Ureter (tissue), 1 donor: Measurements from ENCODE around the gene DKKL1. TPM values are rescaled to one million over a fixed set of nuclear protein-coding genes. Genes with fewer than 3 reads are reported as not detected.

Experiments used
- DNase-seq: peaks from one replicate; pipeline ENCODE4 v3.0.0-alpha.2; 2020; ENCODE audit warnings: low spot score
- total RNA-seq: library from RNA; stranded (reverse); gene quantifications from one replicate; pipeline ENCODE4 v1.2.4, GENCODE V29; 2023
- donor health status: DM: yes; HTN: yes; CAD: no.

DKKL1 gene
- total RNA-seq, 1 donor from 2014 or later = 0.62 TPM

DNA sequence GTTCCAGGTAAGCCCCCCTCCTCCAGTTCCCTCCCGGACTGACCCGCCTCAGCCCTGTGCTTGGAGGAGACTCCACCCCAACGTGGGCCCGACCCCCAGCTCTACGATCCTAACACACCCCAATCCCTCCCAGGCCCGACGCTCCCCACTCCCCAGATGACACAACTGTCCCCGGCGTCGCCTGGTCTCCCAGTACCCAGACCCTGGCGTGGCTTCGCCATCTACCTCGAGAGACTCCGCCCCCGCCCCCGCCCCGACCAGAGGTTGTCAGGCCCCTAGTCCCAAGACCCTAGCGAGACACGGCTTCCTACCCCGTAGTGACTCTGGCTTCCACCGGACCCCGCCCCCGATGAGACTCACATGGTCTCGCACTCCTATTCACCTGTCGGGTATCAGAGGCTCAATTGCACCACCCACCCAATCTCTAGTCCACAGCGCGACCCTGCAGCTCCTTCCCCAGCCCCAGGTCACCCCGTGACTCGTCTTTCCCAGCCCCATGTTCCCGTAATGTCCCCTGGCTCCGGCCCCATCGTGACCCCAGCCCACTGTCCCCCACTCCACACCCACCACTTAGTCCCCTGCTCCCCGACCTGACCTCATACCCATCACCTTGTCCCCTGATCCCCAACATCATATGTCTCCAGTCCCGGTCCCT, 25.5 kb upstream of the DKKL1 start:
- no peak for DNase-seq

DNA sequence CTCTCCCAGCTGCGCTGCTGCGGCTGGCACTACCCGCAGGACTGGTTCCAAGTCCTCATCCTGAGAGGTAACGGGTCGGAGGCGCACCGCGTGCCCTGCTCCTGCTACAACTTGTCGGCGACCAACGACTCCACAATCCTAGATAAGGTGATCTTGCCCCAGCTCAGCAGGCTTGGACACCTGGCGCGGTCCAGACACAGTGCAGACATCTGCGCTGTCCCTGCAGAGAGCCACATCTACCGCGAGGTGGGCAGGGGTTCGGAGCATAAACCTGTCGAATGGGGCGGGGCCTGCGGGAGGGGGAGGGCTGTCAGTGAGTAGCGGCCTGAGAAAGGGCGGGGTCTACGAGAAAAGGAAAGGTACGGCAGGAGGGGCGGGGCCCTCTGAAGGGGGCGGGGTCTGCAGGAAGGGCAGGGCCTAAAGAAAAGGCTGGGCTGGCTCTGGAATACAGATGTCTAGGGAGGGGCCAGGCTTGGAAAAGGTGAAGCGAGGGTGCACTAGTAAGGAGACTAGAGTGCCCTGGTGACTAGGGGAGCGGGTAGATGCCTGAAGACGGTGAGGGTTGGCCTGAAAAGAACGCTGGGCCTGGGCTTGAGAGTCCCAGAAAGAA, 24.9 kb upstream of the DKKL1 start:
- DNase-seq = peak; percentile 90

DNA sequence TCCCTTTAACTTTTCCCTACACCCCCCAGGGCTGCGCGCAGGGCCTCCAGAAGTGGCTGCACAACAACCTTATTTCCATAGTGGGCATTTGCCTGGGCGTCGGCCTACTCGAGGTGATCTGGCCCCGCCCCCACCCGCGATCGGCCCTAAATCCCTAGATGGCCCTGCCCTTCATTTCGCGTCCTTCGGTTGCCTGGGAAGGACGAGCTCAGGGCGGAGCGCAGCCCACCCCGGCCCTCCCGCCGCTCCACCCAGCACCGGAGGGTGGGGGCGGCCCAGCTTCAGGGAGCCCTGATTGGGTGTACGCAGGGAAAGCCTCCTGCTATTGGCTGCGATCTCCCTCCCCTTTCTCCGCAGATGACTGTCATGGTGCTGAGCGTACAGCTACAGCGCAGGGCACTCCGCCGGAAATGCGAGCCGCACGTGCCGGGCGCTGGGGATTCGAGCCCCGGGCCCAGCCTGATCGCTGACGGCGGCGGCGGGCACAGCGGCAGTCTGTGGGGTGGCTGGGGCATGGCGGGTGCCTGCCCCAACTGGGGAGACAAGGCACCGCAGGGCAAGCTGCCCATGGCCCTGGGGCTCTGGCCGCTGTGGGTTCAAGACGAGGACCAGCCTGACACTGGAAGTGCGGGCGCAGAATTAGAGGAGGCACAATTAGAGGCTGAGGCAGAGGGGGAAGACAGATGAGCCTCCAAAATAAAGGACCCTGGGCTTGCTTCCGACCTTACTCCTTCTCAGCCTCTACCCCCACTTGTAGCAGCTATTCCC, 24.2 kb upstream of the DKKL1 start:
- peak; percentile 90 for DNase-seq

DNA sequence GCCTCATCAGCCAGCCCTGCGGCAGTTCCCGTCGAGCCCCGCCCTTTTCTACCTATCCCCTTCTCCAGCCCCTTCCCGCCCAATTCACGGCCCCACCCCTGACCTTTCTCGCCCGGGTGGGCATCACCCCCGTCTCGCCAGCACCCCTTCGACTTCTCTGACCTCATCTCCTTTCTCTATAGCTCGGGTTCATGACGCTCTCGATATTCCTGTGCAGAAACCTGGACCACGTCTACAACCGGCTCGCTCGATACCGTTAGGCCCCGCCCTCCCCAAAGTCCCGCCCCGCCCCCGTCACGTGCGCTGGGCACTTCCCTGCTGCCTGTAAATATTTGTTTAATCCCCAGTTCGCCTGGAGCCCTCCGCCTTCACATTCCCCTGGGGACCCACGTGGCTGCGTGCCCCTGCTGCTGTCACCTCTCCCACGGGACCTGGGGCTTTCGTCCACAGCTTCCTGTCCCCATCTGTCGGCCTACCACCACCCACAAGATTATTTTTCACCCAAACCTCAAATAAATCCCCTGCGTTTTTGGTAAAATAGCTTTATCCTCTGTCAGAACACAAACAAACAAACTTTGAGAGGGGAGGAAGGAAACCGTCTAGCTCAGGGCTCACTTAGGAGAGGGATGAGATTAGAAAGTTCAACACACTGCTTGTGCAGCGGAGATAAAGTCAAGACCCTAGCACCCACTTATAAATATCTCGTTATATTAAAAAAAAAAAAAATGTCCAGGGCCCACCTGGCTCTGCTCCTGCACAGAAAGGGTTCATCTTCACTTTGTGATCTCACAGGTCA, 23.4 kb upstream of the DKKL1 start:
- DNase-seq = peak; percentile 81

DNA sequence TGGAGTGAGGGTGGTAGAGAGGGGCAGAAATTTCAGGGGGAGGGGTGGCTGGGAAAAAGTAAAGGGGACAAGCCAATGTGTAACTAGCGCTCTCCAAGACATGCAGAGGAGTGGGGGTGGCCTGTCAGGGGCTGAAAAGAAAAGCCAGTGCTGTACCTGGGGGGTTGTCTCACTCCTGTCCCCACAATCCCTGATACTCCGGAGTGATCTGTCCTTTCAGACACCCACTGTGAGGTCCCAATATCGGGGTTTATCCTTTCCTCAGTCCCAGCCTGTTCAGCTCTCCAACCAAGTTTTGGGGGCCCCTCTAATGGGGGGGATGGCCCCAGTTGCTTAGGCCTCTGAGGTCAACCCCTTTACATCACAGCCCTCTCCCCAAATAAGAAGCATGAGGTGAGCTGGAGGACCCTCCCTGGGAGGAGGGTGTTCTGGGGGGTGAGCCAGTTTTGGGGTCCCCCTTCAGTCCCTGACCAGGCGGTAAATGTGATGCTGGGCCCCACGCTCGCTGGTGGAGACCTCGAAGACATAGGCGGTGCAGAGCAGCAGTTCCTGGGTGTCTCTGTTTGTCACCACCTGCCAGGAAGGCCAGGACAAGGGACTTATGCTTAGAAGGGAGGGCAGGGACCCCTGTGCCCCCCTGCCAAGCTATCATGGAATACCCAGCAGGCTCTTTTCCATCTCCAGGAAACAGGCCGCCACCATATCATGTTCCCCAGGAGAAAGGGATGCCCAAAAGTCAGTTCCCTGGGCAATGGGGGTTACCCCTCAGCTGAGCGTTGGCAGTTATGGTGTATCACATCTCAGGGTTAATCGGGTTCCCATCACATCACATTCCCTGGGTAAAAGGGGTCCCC, 22.6 kb upstream of the DKKL1 start:
- no peak for DNase-seq

DNA sequence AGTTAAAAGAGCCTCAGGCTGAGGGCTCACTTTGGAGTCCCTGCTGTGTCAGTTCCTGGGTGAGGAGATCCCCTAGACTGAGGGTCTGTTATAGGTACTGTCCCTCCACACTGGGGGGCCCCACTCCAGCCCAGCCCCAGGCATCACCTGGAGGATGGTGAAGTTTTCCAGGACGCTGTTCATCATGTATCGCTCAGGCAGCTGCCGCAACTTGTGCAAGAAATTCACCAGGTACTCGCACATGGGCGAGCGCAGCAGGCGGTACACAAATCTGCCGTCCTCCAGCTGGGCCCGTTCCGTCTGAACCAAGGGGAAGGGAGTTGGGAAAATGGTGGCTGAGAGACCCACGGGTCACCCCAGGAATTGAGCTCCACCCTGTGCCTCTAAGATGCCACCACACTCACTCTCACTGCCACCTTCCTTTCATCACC, 21.4 kb upstream of the DKKL1 start:
- no peak for DNase-seq

DNA sequence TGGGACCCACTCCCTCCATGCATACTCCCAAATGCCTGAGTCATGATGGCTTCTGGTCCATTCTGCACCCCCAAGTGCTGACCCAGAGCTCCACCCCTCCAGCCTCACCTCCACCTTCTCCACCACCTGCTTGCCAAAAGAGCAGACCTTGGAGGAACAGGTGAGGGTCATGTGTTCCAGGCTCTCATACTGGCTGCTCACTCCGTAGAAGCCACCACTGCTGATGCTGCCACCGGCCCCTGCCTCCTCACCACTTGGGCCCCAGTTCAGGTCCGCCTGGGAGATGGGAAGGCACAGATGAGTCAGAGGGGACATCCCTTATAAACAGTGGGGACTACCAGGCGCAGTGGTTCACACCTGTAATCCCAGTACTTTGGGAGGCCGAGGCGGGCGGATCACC, 20.6 kb upstream of the DKKL1 start:
- DNase-seq = no peak

DNA sequence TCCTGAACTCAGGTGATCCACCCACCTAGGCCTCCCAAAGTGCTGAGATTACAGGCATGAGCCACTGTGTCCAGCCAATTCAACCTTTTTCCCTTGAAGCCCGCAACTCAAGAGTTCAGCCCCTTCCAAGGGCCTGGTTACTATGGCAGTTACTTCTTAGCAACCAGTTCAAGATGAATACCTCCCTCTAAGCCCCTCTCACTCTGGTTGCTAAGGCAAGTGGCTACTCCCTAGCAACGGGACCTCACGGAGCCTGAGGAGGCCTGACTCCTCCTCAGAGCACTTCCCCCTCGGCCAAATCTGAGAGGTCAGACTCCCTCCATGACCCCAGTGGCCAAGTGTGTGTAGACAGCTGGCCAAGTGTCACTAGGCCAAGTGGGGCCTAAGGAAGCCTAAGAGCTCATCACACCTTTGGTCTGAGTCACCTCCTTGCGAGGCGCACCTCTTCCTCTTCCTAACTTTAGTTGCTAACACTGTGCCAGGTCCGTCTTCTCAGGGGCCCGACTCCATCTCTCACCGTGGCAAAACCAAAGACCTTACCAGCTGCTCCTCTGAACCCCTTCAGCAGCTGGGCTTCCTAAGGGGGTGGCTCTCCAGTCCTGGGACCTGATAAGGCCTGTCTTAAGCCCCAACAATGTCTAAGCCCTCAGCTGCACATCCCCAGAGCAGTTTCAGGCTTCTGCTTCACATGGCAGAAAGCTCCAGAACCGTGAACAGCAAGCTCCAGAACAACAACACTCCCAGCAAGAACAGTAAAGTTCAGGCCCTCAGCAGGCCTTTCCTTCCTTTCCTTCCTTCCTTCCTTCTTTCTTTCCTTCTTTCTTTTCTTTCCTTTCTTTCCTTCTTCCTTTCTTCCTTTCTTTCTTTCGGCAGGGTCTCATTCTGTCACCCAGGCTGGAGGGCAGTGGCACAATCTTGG, 18.9 kb upstream of the DKKL1 start:
- no peak for DNase-seq

DNA sequence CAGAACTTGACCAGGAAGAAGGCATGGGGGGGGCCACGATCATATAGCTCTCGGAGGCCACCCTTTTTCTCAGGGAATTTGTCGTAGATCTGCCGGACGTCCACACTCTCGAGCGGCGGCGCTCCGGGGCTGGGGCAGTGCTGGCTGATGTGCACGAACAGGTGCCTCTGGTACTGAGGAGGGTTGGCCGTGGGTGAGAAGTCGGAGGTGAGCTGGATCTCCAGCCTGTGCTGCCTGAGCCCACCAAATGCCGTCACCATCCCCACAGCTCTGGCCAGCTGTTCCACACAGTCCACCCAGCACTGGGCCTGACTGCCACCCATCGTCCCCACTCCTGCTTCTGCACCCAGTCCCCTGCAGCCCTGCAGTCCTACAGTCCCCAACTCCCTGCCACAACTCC, 16.5 kb upstream of the DKKL1 start:
- no peak for DNase-seq

DNA sequence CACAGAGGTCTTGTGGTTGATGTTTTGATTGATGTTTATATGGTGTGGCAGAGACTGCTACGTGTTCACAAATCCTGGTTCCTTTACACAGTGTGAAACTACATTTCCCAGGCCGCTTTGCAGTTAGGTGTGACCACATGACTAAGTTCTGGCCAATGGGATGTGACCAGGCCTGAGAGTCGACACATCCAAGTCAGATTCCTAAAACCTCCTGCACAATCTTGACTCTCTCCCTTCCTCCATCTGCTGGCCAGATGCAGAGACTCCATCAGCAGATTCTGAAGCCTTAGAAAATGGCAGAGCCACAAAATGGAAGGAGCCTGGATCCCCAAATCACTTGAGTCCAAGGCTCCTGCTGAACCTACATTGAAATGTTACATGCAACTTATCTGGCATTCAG, 15.8 kb upstream of the DKKL1 start:
- DNase-seq = no peak

DNA sequence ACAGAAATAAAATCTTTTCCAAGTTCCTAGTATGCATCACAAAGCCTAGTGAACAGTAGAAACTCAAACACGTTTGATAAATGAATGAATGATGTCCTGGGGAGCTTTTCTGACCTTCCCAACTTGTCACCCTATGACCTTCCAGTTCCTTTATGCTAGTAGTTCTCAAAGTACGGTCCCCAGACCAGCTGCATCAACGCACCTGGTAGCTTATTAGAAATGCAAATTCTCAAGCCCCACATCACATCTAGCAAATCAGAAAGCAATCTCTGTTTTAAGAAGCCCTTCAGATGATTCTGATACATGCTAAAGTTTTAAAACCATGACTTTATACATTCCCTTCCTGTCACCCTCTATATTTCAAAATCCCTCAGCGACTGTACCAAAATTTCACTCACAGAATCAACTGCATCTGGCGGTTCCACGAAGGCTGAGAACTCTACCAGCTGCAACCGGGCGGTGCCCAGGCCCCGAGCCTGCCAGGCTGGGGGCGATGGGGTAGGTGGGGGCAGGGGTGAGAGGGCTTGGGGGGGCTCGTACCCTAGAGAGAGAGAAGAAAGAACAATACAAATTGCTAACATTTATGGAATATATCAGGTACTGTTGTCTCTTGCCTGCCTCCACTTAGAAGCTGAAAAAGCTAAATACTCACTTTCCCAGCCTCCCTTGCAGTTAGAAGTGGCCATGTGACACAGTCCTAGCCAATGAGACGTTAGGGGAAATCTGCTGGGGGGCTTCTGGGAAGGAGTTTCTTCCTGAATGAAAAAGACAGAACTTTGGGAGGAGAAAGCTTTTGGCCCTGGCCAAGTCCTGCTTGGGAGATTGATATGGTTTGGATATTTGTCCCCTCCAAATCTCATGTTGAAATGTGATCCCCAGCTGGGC, 15.1 kb upstream of the DKKL1 start:
- no peak for DNase-seq

DNA sequence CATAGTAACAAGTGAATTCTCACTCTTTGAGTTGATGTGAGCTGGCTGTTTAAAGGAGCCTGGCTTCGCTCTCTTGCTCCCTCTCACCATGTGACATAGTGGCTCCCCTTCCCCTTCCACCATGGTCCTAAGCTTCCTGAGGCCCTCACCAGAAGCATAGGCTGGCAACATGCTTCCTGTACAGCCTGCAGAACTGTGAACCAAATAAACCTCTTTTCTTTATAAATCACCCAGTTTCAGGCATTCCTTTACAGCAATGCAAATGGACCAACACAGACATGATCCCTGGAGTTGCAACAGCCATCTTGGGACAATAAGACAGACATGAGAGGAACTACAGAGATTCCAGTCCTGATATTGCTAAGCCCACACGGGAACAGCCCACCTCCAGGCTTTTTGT, 14.1 kb upstream of the DKKL1 start:
- no peak for DNase-seq

DNA sequence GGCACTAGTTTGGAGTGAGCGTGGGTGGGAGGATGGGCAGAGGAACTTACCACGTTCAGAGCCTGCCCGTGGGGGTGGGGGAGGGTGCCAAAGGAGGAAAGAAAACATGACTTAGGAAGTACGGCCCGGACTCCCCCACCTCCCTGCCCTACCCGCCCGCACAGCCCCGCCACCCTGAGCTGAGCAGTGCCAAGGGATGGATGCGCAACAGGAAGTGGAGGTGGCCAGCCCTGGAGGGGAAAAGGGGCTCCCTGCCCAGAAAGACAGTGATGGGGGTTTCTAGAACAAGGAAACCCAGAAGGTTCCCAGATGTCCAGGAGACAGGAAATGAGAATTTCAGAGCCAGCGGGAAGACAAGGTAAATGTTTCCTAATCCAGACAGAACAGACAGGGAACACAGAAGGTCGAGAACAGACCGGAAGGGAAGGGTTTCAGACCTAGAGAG, 7.7 kb upstream of the DKKL1 start:
- DNase-seq = no peak

DNA sequence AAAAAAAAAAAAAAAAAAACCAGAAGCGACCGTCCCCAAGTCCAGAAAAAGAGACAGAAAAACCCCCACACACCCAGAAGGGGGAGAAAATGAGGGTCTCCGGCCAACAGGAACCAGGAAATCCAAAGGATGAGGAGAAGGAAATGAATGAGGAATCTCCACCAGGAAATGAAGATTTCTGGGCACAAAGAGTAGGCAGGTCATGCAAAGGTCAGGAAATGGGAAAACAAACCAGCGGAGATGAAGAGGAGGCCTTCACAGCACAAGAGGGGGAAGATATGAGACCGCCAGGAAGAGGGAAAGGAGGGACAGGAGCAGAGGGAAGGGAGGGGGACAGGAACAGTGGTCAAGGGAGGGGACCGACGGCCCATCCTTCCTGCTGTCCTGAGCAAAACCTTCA, 7.3 kb upstream of the DKKL1 start:
- DNase-seq = no peak

DNA sequence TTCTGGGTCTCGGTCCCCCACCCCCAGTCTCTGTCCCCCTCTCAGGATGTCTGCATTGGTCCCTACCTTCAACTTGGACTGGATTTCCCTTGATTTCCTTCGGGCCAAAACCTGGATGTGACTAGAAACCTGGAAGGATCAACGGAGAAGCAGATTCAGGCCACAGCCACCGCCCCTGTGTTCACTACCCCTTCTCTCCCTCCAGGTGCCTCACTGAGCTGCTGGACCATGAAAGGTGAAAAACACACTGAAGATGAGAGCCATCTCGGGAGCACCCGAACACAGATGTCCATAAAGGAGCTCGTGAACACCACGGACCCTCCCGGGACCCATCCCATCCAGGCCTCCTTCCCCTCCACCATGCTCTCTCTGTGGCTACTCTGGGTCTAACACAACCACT, 6.5 kb upstream of the DKKL1 start:
- no peak for DNase-seq

DNA sequence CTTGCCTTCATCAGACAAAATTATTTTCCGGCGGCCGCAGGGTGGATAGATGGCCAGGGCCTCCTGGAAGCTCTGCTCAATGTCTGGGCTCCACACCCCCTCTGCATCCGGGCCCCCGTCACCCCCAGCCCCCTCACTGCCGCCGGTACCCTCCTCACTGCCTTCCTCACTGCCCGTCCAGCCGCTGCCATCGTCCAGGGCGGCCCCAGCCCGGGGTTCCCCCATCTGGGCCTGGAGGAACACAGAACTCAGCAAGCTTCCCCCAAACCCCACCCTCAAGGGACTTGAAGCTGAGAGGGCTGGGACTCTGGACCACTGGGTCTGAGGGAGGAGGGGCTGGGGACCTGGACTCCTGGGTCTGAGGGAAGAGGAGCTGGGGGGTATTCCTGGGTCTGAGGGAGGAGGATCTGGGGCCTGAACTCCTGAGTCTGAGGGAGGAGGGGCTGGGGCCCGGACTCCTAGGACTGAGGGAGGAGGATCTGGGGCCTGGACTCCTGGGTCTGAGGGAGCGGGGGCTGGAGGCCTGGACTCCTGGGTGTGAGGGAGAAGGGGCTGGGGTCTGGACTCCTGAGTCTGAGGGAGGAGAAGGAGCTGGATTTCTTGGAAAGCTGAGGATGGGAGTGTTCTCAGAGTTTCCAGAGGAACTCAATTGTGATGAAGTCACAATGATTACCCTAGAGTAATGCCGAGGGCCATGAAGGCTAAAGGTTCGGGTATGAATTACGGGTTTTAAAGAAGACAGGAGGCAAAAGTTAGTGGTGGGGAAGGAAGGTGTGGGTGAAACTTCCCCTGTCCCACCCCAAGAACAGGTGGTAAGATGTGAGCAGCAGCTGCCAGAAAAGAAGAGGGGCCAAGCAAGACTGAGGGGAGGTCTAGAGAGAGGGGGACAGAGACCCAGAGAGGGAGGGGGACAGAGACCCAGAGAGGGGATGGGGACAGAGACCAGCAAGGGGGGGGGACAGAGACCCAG, 3.5 kb upstream of the DKKL1 start:
- DNase-seq = no peak

DNA sequence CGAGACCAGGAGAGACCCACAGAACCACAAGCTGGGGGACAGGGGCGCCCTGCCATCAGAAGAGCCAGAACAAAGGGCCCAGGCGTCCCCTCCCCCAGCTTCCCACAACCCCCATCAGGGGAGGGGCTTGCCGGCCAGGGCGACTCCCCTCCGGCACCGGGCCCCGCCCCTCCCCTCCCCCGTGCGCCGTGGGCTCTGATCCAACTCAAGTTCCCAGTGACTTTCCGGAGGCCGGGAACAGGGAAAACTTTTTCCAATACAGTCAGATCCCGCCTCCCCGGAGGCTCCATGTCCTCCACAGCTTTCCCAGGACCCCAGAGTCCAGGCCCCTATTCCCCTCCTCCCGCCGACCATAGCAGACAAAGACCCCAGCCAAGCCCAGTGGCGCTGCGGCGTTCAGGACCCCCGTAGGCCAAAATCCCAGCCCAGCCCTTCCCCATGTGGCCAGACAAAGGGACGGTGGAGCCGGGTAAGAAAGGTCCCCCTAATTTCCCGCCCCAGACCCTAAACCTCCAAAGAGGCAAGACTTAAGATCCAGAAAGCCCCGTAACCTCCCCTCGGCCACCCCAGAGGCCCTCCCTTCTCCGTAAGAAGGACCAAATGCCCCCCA, 2.1 kb upstream of the DKKL1 start:
- DNase-seq = peak; percentile 86
